Common myeloid progenitor, CD34-positive (primary cell): ENCODE data around the gene KCNA2.
A peak's percentile ranks its signal among the peaks of the same experiment; 100 is the strongest.

ENCODE experiments used
- CTCF ChIA-PET: fragments of 350-600 bp; sonication (Branson Sonifier 250); formaldehyde crosslinking; loops from one replicate; lab custom pipeline; 2021; ENCODE audit warnings: antibody characterized with exemption; lab: Charles Lee
- POLR2A ChIA-PET: fragments of 350-600 bp; sonication (Branson Sonifier 250); formaldehyde crosslinking; loops from one replicate; lab custom pipeline; 2021; ENCODE audit warnings: antibody characterized with exemption; lab: Charles Lee
- DNase-seq, 3 donors: peaks; one replicate each; pipeline versions ENCODE4 v3.0.0 to v3.0.0-alpha.2; 2013
- H3K27ac ChIP-seq, 2 experiments: 1 replicate in 1 of 2; 2 replicates in 1 of 2; pipeline ENCODE4 v1.7.0; 2013; ENCODE audit warnings: inconsistent platforms in 2 of 2, low read length in 2 of 2, mild to moderate bottlenecking in 2 of 2, low read depth in 1 of 2, moderate library complexity in 1 of 2; ENCODE audit not compliant: severe bottlenecking in 2 of 2, insufficient read depth in 1 of 2, poor library complexity in 1 of 2
- H3K27me3 ChIP-seq, 5 experiments: replicated peaks in 2 of 5; 1 replicate in 3 of 5; 2 replicates in 2 of 5; pipeline versions ENCODE4 v1.6.1 to v1.7.0; 2013; ENCODE audit warnings: low read length in 4 of 5, mild to moderate bottlenecking in 2 of 5, moderate library complexity in 2 of 5, inconsistent platforms in 1 of 5; ENCODE audit not compliant: insufficient read depth in 5 of 5, control insufficient read depth in 4 of 5
- H3K36me3 ChIP-seq, 4 experiments: 1 replicate in 2 of 4; 2 replicates in 2 of 4; pipeline versions ENCODE4 v1.6.1 to v1.7.0; 2013; ENCODE audit warnings: low read length in 3 of 4, control low read depth in 1 of 4, mild to moderate bottlenecking in 1 of 4; ENCODE audit not compliant: control insufficient read depth in 4 of 4, insufficient read depth in 4 of 4
- H3K4me1 ChIP-seq, 4 experiments: 1 replicate in 3 of 4; 2 replicates in 1 of 4; pipeline versions ENCODE4 v1.6.1 to v1.7.1; 2013; ENCODE audit warnings: low read length in 3 of 4, mild to moderate bottlenecking in 3 of 4, control low read depth in 1 of 4, inconsistent platforms in 1 of 4, moderate library complexity in 1 of 4; ENCODE audit not compliant: control insufficient read depth in 4 of 4, insufficient read depth in 4 of 4; ENCODE audit errors: control extremely low read depth in 1 of 4
- H3K4me3 ChIP-seq, 7 experiments: 1 replicate in 4 of 7; 2 replicates in 3 of 7; pipeline versions ENCODE4 v1.5.1 to v1.7.0; 2013; ENCODE audit warnings: mild to moderate bottlenecking in 7 of 7, low read length in 6 of 7, moderate library complexity in 6 of 7, inconsistent platforms in 2 of 7, low read depth in 2 of 7, control low read depth in 1 of 7; ENCODE audit not compliant: insufficient read depth in 4 of 7, control insufficient read depth in 1 of 7; ENCODE audit errors: extremely low read depth in 1 of 7
- H3K9me3 ChIP-seq, 5 experiments: 1 replicate in 4 of 5; 2 replicates in 1 of 5; pipeline versions ENCODE4 v1.6.1 to v1.7.1; 2013; ENCODE audit warnings: low read length in 4 of 5, mild to moderate bottlenecking in 2 of 5, inconsistent platforms in 1 of 5, low read depth in 1 of 5, moderate library complexity in 1 of 5; ENCODE audit not compliant: control insufficient read depth in 4 of 5, insufficient read depth in 2 of 5; ENCODE audit errors: control extremely low read depth in 1 of 5
- WGBS: methylation state at CpG from one replicate; pipeline ENCODE4 v1.1.5; 2013; ENCODE audit not compliant: insufficient coverage; 5-methylcytosine and 5-hydroxymethylcytosine counted together

The KCNA2 gene

GRCh38 chr1:110610696-110611286, 4.6 kb upstream of the KCNA2 start:
- Histone ChIP-seq H3K27me3 (peaks cover 0 to 53% (median 40%) of the 10 kb centered on the region in 5 experiments), H3K9me3 (no peaks in the 10 kb centered on the region), H3K4me1 (peaks cover 0 to 24% (median 22%) of the 10 kb centered on the region in 4 experiments), H3K4me3 (no peak overlapping the region), H3K36me3 (no peaks in the 10 kb centered on the region), H3K27ac (no peak overlapping the region)
- 100% methylated on average over 1 of the region's 4 CpGs for WGBS
- POLR2A ChIA-PET, result no interaction called here
- DNase-seq, result no peak
- CTCF ChIA-PET, result interaction anchor here (1.0 to 3.4 kb wide), 7 partner anchors 9 to 172 kb away, joined by 3 to 17 read pairs (median 5); no protein-coding TSS in a partner anchor

DNA sequence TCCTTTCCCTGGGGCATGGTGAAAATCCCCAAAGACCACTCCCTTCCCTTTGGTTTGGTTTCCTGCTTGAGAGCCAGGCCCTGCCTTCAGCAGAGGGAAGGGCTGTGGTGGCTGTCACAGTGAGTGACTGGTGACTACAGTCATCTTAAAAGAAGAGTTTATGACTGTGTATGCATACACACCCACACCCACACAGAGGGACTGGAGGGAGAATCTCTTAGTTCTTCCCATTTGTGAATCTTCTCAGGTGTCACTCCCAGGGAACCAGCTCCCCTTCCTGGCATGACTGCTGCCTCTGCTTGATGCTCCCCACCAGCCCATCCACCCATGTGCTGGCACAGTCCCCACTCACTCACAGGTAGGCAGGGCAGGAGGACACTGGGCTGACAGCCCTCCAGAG, 3.9 kb upstream of the KCNA2 start:
- no peak for DNase-seq
- Histone ChIP-seq H3K4me1 (peaks cover 0 to 22% (median 17%) of the 10 kb centered on the region in 4 experiments), H3K36me3 (no peaks in the 10 kb centered on the region), H3K4me3 (no peak overlapping the region), H3K27me3 (peaks cover 0 to 60% (median 47%) of the 10 kb centered on the region in 5 experiments), H3K9me3 (no peaks in the 10 kb centered on the region), H3K27ac (no peak overlapping the region)
- ChIA-PET CTCF (interaction anchor here (0.7 to 3.4 kb wide), 7 partner anchors 10 to 172 kb away, joined by 3 to 17 read pairs (median 4); no protein-coding TSS in a partner anchor), POLR2A (no interaction called here)

DNA sequence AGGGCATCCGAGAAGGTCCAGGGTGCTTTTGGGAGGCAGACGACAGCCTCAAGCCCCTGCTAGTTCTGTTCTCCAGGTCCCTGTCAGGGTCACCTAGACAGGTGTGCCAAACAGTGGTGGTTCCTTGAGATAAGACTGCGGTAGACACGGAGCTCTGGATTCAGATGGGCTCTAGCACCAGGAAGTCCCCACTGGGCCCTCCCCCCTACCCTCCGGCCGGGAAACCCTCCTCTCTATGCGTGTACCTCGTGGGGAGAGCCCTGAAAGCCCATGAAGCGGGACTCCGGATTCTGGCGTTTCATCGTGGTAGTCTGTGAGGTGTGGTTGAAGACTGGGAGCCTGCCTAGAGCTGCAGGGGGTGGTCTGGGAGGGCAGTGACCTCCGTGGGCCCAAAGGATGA, 2.1 kb upstream of the KCNA2 start:
- Histone ChIP-seq H3K4me1 (peaks cover 0 to 22% (median 17%) of the 10 kb centered on the region in 4 experiments), H3K9me3 (no peaks in the 10 kb centered on the region), H3K4me3 (no peak overlapping the region), H3K36me3 (no peaks in the 10 kb centered on the region), H3K27ac (no peak overlapping the region), H3K27me3 (peaks cover 0 to 70% (median 64%) of the 10 kb centered on the region in 5 experiments)
- WGBS, result 48% methylated on average over 12 of the region's 13 CpGs
- ChIA-PET POLR2A (no interaction called here), CTCF (interaction anchor here (5.6 kb wide), 1 partner anchor 10 kb away, joined by 35 read pairs; no protein-coding TSS in a partner anchor)
- no peak for DNase-seq

GRCh38 chr1:110607536-110608230, 1.5 kb upstream of the KCNA2 start:
- Histone ChIP-seq H3K27ac (no peak overlapping the region), H3K4me3 (peak overlapping the region in 1 of 7 experiments; percentile 28), H3K9me3 (no peaks in the 10 kb centered on the region), H3K36me3 (no peaks in the 10 kb centered on the region), H3K4me1 (peaks cover 0 to 22% (median 17%) of the 10 kb centered on the region in 4 experiments), H3K27me3 (peaks cover 0 to 71% (median 59%) of the 10 kb centered on the region in 5 experiments)
- ChIA-PET POLR2A (no interaction called here), CTCF (interaction anchor here (0.6 to 5.6 kb wide), 6 partner anchors 8 to 454 kb away, joined by 3 to 35 read pairs (median 3); no protein-coding TSS in a partner anchor)
- WGBS, result 8% methylated on average over 24 of the region's 28 CpGs
- peak in 1 of 3 donors; percentile 26 for DNase-seq

GRCh38 chr1:110606657-110607535, 738 bp upstream of the KCNA2 start:
- Histone ChIP-seq H3K27ac (no peak overlapping the region), H3K4me1 (peaks cover 0 to 22% (median 17%) of the 10 kb centered on the region in 4 experiments), H3K4me3 (peak overlapping the region; percentile 24 to 74 (median 55)), H3K9me3 (no peaks in the 10 kb centered on the region), H3K27me3 (peaks cover 0 to 71% (median 54%) of the 10 kb centered on the region in 5 experiments), H3K36me3 (no peaks in the 10 kb centered on the region)
- POLR2A ChIA-PET, result no interaction called here
- under 1% methylated on average over 67 of the region's 94 CpGs for WGBS
- CTCF ChIA-PET, result interaction anchor here (0.6 to 5.6 kb wide), 11 partner anchors 9 to 175 kb away, joined by 3 to 35 read pairs (median 3); no protein-coding TSS in a partner anchor
- peak in 2 of 3 donors; percentile 46 to 56 for DNase-seq

DNA sequence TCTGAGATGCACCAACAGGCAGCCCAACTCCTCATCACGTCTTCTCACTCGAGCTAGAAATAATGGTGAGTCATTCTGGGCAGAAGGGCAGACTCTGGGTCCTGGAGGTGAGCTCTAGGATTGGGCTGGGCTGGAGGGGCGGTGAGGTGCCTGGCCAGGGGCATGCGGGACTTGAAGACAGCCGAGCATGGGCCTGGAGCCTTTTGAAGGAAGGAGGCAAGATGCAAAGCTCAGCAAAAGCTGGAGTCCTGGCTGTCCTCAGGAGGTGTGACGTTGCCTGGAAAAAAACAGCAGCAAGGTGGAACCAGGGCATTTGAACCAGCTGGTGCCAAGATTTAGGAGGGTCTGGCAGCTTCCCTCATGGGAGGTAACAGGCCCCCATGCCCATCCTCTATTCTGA, 712 bp downstream of the KCNA2 start:
- Histone ChIP-seq H3K27me3 (peaks cover 0 to 71% (median 46%) of the 10 kb centered on the region in 5 experiments), H3K9me3 (no peaks in the 10 kb centered on the region), H3K27ac (no peak overlapping the region), H3K36me3 (no peaks in the 10 kb centered on the region), H3K4me3 (no peak overlapping the region), H3K4me1 (peaks cover 0 to 22% (median 17%) of the 10 kb centered on the region in 4 experiments)
- ChIA-PET POLR2A (no interaction called here), CTCF (interaction anchor here (1.3 to 5.6 kb wide), 5 partner anchors 11 to 80 kb away, joined by 5 to 35 read pairs (median 13); no protein-coding TSS in a partner anchor)
- 81% methylated on average over 6 of the region's 6 CpGs for WGBS
- DNase-seq, result no peak
